HG02884 (cell line): ENCODE data around the gene ZDHHC11.
"Not testable (repeated sequence)": the region's sequence is repeated elsewhere in the genome, so short reads cannot be mapped to it uniquely, and the experiment has no call there.

ENCODE experiments used
- ATAC-seq: cut with Tn5 transposase; IDR thresholded peaks from one replicate; pipeline ENCODE4 v1.9.1; 2021; ENCODE audit warnings: mild to moderate bottlenecking, moderate library complexity; ENCODE audit not compliant: unreplicated experiment

The ZDHHC11 gene

GRCh38 chr5:763998-764781 is 86.6 kb downstream of the ZDHHC11 start:
- no peak for ATAC-seq

- no peak for ATAC-seq
These were observed 87.4 kb downstream of the ZDHHC11 start for GRCh38 chr5:763397-763796.

- not testable (repeated sequence) for ATAC-seq
These were observed 87.8 kb downstream of the ZDHHC11 start for GRCh38 chr5:762996-763395.

GRCh38 chr5:761854-762710 is 88.7 kb downstream of the ZDHHC11 start:
- ATAC-seq: no peak

- no peak for ATAC-seq
These were observed 89.6 kb downstream of the ZDHHC11 start for GRCh38 chr5:761059-761771.

- ATAC-seq: no peak
These were observed 90.3 kb downstream of the ZDHHC11 start for GRCh38 chr5:760363-761058.

GRCh38 chr5:759781-760362 is 90.9 kb downstream of the ZDHHC11 start:
- ATAC-seq: no peak

- ATAC-seq: no peak
These were observed 91.6 kb downstream of the ZDHHC11 start for GRCh38 chr5:759111-759751.

- no peak for ATAC-seq
These were observed 92.1 kb downstream of the ZDHHC11 start for GRCh38 chr5:758698-759053.

- ATAC-seq: no peak
These were observed 92.7 kb downstream of the ZDHHC11 start for GRCh38 chr5:757931-758697.

GRCh38 chr5:757346-757930 is 93.3 kb downstream of the ZDHHC11 start:
- ATAC-seq: no peak

GRCh38 chr5:756865-757345 is 93.9 kb downstream of the ZDHHC11 start:
- no peak for ATAC-seq

- ATAC-seq: no peak
These were observed 94.6 kb downstream of the ZDHHC11 start for GRCh38 chr5:756171-756570.

- not testable (repeated sequence) for ATAC-seq
These were observed 96.6 kb downstream of the ZDHHC11 start for GRCh38 chr5:754143-754632.

GRCh38 chr5:753567-754142 is 97.1 kb downstream of the ZDHHC11 start:
- not testable (repeated sequence) for ATAC-seq

GRCh38 chr5:752532-753115 is 98.2 kb downstream of the ZDHHC11 start:
- ATAC-seq: not testable (repeated sequence)

- ATAC-seq: not testable (repeated sequence)
These were observed 98.8 kb downstream of the ZDHHC11 start for GRCh38 chr5:751992-752391.

- no peak for ATAC-seq
These were observed 99.3 kb downstream of the ZDHHC11 start for GRCh38 chr5:751496-751895.
